GM10847 (cell line): ENCODE data around the gene ZNF774.

Source experiments
- POLR2A ChIP-seq: IDR thresholded peaks from 2 replicates; pipeline ENCODE4 v1.6.1; 2011; ENCODE audit not compliant: insufficient read length; ENCODE audit errors: extremely low read depth

The ZNF774 gene

DNA sequence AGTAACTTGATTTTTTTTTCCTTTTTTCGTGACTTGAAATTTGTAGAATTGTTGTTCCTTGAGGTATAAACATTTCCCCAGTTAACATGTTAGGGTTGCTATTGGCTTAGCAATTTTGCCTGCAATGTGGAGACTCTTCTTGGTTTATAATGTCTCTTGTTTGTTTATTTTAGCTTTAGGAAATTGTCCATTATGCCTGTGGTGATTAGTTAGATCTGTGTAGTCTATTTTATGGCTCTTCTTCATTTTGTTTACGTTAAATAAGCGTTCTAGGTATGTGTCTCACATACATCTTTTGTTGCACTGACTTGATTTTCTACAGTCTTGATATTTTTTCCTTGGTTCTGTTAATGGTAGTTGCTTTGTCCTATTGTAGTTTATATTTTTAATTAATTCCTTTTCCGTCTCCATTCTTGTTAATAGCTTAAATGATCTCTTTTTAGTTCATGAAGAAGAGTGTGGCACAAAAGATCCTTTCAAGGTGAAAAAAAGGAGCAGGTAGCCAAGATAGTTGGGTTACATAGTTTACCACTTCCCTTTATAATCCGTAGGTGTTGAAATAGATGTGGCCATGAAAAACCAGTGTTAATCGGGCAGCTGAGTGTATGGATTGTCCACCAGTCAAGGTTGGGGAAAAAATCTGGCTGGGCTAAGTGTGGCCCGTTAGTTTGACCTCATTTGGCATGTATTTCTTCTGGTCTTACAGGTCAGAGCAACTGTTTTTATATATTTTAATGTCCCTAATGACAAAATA lies 48.1 kb downstream of the ZNF774 start:
- TF ChIP-seq POLR2A = no peak

DNA sequence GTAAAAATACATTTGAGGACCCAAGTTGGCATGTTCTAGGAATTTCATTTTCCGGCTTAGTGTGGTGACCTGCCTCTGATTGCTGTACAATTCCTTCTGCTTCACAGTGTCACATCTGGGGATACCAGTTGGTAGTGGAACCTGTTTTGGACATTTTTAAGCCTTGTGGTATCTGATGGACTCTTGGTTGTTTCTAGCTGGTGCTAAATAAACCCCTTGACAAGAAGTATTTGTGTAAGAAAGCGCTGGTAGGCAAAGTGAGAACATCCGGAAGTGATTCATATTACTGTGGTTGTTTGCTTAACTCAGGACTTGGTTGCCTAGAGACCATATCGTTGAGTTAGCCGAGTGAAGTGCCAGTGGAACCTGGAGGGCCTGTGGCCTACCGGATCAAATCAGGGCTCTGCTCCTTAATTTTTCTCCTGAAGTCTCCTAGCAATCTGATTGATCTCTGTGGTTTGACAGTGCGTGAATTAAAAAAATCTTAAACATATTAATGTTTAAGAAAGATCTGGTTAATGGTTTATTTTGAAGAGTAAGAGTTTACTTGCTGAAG lies 48.8 kb downstream of the ZNF774 start:
- no peak for TF ChIP-seq POLR2A

DNA sequence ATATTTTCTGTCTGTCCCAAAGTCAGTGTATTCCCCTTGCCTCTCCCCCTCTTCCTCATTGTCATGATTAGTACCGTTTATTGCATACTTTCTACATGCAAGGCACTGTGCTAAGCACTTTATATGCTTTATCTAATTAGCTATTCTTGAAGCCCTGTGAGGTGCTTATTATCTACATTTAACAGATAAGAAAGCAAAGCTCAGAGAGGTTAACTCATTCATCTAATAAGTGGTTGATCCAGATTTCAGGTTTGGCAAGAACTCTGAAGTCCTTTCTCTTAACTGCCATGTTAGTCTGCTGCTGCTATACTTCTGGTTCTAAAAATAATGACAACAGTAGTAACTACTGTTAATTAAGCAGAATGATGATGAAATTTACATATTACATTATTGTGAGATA lies 49.4 kb downstream of the ZNF774 start:
- TF ChIP-seq POLR2A = no peak

GRCh38 chr15:90402223-90402622 lies 50.1 kb downstream of the ZNF774 start:
- no peak for TF ChIP-seq POLR2A

GRCh38 chr15:90402767-90403166 lies 50.7 kb downstream of the ZNF774 start:
- TF ChIP-seq POLR2A = no peak

GRCh38 chr15:90405055-90405607 lies 53.0 kb downstream of the ZNF774 start:
- TF ChIP-seq POLR2A = no peak

DNA sequence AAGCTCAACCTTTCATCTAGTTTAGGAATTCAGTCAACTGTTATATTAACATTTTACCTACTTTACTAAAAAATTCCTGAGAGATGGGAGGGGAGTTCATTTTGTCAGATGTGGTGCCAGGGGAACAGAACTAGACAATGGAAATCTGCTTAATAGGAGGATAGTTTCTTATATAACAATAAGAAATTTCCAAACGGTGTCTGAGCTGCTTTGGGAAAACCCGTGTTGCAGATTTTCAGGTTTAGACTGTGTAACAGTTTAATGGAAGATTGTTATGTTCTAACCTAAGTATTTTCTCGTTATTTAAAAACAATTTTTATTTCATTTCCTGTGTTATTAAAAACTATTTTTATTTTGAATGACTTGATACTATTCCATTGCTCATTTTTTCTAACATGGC lies 55.3 kb downstream of the ZNF774 start:
- no peak for TF ChIP-seq POLR2A

DNA sequence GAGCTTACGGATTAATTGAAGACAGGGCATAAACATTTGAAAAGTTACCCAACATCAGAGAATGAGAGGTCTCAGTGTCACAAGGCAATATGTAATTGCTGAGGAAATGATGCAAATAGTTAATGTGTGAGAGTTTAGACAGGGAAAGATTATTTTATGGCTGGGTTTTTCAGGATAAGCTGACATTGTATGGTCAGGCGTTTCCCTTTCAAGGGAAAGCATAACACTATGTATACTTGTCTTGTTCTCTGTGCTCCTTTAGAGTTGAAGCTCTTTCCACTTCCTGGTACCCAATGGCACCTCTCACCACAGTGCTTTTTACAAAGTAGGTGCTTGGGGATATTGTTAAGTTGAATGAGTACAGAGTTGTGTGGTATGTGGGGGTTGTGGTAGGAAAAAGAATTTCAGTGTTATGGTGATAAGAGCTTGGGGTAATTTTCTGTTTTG lies 55.8 kb downstream of the ZNF774 start:
- TF ChIP-seq POLR2A = no peak

- no peak for TF ChIP-seq POLR2A
Observed at GRCh38 chr15:90408657-90409056, 56.6 kb downstream of the ZNF774 start.

GRCh38 chr15:90411176-90411575 lies 59.1 kb downstream of the ZNF774 start:
- no peak for TF ChIP-seq POLR2A
